Stimulated activated CD4-positive, alpha-beta T cell treated with anti-CD3 and anti-CD28 coated beads, Interleukin-12 subunit alpha, Interleukin-12 subunit beta, amount 100 ng/mL, for 4 hours (primary cell): ENCODE data around the gene CIC.

Experiments used
- DNase-seq: peaks from one replicate; pipeline ENCODE4 v3.0.0-alpha.2; 2020

CIC gene

DNA sequence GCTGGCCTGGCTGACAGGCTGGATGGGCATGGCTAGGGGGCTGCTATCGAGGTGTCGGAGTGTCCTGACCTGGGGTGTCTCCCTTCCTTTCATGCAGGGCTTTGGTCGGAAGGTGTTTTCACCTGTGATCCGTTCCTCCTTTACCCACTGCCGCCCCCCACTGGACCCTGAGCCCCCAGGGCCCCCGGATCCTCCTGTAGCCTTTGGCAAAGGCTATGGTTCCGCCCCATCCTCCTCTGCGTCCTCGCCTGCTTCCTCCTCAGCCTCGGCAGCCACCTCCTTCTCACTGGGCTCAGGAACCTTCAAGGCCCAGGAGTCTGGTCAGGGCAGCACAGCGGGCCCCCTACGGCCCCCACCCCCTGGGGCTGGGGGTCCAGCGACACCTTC, 21.1 kb downstream of the CIC start:
- DNase-seq = no peak

DNA sequence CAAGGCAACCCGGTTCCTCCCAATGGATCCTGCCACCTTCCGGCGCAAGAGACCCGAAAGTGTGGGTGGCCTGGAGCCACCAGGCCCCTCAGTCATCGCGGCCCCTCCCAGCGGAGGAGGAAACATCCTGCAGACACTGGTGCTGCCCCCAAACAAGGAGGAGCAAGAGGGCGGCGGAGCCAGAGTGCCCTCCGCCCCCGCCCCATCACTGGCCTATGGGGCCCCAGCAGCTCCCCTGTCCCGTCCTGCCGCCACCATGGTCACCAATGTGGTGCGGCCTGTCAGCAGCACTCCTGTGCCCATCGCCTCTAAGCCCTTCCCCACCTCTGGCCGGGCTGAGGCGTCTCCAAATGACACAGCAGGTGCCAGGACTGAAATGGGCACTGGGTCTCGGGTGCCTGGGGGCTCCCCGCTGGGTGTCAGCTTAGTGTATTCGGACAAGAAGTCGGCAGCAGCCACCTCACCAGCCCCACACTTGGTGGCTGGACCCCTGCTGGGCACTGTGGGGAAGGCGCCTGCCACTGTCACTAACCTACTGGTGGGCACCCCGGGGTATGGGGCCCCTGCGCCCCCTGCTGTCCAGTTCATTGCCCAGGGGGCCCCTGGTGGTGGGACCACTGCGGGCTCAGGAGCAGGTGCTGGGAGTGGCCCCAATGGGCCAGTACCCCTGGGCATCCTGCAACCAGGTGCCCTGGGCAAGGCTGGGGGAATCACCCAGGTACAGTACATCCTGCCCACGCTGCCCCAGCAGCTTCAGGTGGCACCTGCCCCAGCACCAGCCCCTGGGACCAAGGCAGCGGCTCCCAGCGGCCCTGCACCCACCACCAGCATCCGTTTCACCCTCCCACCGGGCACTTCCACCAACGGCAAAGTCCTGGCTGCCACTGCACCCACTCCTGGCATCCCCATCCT, 21.7 kb downstream of the CIC start:
- DNase-seq = peak; percentile 46

DNA sequence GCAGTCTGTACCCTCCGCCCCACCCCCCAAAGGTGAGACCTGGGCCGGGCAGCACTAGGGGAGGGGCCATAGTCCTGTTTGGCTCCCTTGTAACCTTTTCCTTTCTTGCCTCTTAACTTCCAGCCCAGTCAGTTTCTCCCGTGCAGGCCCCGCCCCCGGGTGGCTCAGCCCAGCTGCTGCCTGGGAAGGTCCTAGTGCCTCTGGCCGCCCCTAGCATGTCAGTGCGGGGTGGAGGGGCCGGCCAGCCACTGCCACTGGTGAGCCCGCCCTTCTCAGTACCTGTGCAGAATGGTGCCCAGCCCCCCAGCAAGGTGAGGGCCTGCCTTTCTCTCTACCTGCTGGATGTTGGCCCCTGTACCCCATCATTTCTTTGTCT, 22.4 kb downstream of the CIC start:
- DNase-seq = no peak

DNA sequence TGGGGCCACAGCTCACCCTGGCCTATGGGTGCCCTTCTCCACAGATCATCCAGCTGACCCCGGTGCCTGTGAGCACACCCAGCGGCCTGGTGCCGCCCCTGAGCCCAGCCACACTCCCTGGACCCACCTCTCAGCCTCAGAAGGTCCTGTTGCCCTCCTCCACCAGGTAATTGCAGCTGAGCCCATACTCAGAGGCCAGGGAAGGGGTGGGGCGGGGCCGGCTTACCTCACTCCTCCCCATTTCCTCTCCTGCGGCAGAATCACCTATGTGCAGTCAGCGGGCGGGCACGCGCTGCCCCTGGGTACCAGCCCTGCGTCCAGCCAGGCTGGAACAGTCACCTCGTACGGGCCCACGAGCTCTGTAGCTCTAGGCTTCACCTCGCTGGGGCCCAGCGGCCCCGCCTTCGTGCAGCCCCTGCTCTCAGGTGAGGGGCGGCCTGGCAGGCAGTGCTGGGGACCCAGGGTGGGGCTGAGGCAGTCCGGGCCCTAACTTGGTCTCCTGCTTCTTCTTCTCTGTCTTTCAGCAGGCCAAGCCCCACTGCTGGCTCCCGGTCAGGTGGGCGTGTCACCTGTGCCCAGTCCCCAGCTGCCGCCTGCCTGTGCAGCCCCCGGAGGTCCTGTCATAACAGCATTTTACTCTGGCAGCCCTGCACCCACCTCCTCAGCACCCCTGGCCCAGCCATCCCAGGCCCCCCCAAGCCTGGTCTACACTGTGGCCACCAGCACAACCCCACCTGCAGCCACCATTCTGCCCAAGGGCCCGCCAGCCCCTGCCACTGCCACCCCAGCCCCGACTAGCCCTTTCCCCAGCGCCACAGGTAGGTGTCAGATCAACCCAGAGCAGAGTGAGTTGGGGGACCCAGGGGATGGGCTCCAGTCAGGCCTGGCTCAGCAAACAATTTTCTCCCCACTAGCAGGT, 23.2 kb downstream of the CIC start:
- no peak for DNase-seq

DNA sequence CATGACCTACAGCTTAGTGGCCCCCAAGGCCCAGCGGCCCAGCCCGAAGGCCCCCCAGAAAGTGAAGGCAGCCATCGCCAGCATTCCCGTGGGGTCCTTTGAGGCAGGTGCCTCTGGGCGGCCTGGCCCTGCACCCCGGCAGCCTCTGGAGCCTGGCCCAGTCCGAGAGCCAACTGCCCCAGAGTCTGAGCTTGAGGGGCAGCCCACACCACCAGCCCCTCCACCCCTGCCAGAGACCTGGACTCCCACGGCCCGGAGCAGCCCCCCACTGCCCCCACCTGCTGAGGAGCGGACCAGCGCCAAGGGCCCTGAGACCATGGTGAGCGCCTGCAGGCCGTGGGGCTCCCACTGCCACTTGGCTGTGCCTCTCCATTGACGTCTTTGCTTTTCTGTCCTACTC, 23.9 kb downstream of the CIC start:
- DNase-seq = no peak

DNA sequence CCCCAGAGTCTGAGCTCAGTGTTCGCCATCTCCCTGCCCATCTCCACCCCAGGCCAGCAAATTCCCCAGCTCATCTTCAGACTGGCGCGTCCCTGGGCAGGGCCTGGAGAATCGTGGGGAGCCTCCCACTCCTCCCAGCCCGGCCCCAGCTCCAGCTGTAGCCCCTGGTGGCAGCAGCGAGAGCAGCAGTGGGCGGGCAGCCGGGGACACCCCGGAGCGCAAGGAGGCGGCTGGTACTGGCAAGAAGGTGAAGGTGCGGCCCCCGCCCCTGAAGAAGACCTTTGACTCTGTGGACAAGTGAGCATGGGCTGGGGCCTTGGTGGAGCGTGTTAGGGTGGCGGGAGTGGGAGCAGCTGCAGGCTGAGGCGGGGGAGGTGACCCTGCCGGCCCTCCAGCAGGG, 24.5 kb downstream of the CIC start:
- DNase-seq = no peak

DNA sequence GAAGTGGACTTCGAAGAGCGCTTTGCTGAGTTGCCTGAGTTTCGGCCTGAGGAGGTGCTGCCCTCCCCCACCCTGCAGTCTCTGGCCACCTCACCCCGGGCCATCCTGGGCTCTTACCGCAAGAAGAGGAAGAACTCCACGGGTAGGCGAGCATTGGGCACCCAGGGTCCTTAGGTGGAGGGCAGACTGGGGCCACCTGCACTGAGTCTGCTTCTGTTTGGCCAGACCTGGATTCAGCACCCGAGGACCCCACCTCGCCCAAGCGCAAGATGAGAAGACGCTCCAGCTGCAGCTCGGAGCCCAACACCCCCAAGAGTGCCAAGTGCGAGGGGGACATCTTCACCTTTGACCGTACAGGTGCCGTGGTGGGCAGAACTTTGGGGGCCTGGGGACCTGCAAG, 24.9 kb downstream of the CIC start:
- no peak for DNase-seq

DNA sequence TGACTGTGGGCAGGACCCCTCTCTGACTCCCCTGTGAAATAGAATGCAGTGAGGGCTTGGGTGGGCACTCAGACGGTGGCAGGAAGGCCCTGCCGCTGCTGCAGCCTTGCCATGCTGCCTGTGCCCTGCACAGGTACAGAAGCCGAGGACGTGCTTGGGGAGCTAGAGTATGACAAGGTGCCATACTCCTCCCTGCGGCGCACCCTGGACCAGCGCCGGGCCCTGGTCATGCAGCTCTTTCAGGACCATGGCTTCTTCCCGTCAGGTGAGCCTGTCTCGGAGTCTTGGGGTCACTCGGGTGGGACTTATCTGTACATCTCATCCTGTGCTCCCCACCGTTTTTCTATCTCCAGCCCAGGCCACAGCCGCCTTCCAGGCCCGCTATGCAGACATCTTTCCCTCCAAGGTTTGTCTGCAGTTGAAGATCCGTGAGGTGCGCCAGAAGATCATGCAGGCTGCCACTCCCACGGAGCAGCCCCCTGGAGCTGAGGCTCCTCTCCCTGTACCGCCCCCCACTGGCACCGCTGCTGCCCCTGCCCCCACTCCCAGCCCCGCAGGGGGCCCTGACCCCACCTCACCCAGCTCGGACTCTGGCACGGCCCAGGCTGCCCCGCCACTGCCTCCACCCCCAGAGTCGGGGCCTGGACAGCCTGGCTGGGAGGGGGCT, 25.6 kb downstream of the CIC start:
- no peak for DNase-seq

DNA sequence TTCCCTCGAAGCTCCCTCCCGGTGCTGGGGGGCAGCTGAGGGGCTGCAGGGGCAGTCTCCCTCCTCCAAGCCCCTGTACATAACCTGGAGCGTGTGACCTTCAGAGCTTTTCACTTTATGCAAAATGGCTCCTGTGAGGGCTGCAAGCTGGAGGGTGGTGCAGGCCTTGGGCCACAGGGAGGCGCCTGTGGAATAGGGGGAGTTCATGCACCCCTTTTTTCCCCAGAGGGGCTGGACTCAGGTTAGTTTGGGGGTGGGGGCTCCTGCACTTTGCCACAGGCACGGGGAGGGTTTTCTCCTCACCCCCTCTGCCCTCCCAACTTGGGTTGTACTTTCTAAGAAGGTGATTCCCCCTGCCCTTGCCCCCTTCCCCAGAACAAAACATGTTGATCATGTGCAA, 26.3 kb downstream of the CIC start:
- no peak for DNase-seq

DNA sequence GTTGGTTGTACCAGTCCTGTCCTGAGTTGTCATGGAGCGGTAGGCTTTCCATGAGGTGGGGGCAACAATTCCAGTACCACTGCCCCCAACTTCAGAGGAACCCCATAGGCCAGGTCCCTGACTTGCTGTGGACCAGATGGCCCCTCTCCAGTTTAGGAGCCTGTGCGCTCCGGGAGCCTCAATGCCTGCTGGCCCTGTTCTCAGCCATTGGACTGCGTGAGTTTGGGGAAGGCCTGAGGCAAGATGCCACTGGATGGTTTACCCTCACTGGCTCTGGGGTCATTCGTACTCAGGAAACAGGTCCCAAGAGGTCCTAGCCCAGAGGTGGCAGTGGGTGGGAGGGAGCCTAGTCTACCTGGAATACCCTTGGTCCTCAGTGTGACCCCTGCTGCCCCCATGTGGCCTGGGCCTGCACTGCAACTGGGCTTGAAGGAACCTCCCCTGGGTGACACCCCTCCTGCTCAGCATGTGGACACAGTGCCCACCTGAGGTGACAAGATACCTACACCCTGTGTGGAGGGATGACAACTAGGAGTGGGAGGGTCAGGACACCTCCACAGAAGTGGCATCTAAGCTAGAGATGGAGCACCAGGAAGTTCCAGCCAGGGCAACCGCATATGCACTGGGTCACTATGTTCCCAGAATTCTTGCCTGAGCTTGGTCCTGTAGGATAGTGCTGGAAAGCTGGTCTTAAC, 26.9 kb downstream of the CIC start:
- DNase-seq = peak; percentile 91

DNA sequence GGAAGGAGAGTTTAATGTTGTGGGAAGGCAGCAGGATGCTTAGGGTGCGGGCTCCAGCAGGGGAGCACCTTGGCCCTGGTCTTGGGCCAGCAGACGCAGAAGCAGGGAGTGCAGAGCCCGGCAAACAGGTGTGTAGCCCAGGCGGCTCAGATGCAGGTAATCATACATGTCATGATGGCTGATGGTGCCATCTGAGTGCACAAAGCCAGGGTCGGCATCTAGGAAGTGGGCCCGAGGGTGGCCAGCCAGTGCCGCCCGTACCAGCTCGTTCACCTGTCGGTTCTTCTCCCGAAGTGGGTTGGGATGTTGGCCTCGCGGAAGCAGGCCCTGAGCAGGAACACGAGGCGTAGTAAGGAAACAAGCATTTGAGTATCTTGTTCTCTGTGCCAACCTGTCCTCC, 28.0 kb downstream of the CIC start:
- no peak for DNase-seq

DNA sequence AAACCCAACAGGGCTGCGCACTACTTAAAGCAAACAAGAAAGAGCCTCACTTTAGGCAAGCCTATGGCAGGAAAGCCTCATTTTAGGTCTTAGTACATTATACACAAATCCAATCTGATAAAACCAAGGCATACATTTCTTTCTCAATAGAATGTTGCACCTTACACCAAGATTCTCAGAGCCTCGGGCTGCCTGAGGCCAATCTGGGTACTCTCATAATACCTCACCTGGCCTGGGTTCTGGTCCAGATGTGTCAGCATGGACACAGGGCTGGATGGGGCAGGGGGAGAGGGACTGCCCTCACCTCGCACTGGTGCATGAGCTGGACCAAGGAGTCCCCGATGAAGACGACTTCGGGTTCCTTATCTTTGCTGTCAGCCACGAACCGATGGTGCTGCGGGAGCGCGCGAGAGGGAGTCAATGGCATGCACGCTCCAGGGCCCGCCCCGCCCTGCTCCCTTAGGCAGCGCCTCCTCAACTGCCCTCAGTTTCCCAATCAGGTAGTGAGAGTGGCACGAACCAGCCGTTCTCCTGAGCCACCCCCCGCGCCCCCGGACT, 32.7 kb downstream of the CIC start, which contains the start of gene PRR19:
Gene PRR19, plus strand, starts transcription at position 487 of the 558 bp plus-strand sequence. CDS start 7,453 bp downstream, outside the sequence.
- DNase-seq = no peak

DNA sequence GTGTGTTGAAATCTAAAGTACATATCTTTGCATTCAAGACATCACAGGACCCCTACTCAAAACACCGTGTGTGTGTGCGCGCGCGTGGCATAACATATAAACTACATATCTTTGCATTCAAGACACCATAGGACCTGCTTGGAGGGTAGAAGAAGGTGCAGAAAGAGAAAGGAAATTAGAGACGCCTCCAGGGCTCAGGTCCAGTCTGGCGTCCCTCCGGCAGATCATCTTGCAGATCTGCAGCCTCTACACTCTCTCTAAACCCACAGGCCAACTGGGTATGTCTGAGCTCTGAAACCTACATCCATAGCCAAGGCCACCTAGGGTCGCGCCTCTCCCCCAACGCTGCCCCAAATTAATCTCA, 34.0 kb downstream of the CIC start:
- DNase-seq = no peak

DNA sequence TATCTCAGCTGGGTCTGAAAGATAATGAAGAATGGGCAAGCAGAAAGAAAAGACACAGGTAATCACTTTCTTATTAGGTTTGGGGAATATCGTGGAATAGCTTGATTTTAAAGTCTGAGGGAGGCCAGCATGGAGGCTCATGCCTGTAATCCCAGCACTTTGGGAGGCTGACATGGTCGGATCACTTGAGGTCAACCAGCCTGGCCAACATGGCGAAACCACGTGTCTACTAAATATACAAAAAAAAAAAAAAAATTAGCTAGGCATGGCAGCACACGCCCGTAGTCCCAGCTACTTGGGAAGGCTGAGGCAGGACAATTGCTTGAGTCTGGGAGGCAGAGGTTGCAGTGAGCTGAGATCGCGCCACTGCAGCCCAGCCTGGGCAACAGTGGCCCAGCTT, 34.8 kb downstream of the CIC start:
- DNase-seq = no peak

DNA sequence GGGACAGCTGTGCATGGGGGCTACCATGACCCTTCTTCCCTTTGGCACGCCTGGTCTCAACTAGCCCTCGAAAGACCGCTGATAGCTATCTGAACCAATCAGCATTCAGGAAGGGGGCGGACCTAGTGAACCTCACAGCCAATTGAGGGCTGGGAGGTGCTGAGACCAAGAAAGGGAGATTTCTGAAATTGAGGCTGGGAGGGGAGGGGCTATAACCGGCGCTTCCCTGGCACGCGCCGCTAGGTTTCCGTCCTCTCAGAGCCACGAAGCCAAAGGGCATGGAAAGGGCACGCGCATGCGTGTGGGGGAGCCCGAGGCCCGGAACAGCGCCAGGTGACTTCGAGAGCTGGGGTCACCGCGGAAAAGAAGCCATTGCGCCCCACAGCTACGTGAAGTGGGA, 37.6 kb downstream of the CIC start:
- no peak for DNase-seq

DNA sequence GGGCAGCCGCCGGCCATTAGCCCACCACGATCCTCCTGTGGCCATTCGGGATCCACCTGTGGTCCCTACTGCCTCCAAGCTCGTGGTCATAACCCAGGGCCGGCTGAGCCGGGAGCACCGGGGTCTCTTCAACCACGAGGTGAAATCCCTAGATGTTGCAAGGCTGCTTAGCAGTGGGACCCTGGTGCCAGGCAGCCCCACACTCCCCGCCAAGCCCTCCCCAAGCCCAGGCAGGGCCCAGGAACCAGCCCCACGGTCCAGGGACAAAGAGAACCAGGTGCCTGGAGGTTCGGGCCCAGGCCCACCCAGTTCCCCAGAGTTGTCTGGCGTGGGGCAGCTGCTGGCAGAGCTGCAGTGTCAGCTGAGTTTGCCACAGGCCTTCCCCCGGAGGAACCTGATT, 40.6 kb downstream of the CIC start:
- no peak for DNase-seq

DNA sequence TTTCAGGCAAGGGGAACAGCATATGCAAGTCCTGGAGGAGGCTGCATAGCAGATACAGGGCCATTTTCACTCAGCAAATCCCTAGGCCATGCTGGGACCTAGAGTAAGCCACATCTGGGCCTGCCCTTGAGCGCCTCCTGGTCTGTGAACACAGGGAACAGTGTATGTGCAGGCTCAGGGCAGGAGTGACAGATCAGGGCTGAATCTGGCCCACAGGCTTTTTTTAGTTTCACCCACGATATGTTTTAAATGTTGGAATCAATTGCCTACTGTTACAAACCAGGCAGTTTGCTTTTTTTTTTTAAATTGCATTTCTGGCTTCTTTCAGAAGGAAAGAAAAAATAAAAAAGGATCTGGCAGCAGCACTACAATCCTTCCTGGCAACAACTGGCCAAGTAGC, 42.6 kb downstream of the CIC start:
- no peak for DNase-seq

DNA sequence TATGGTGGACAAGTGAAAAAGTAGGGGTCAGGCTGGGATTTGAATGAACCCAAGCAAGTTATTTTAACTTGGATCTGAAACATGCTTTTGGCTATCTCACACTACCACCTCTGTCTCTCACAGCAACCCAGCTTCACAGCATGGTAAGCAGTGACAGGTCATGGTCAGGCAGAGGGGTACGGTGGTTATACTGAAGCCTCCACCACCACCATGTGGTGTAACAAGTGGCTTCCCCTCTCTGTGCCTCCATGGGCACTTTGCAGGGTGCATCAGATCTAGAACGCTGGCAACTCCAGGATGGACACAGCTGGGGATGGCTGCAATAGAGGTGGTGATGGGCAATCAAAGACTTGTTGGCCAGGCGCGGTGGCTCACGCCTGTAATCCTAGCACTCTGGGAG, 43.3 kb downstream of the CIC start:
- DNase-seq = no peak

DNA sequence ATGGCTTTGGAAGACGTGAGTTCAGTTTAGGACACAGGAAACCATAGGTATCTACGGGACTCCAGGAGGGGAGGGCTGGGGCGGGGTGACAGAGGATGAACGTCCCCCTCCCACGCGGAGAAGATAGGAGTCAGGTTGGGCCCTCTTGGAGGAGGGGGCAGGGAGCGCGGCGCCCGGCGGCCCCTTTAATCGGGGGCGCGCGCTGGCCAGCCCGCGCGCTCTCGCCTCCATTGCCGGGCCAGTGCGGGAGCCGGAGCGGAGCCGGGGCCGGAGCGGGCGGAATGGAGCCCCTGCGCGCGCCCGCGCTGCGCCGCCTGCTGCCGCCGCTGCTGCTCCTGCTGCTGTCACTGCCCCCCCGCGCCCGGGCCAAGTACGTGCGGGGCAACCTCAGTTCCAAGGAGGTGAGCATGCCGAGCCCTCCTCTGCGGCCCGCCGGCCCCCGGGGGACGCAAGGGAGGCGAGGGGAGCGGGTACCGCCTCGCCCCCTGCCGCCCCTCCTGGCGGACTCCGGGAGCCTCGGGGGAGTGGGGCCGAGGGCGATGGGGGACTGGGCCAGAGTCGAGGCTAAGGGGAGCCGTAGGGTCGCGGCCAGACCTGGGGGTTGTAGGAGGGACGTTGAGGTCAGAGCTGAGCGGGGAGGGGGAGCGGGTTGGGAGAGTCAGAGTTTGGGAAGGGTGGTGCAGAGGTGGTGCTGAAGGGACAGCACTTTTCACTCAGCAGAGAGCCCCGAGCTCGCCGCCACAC, 44.2 kb downstream of the CIC start, which contains the start of gene TMEM145:
Gene TMEM145, plus strand, starts transcription at position 214 of the 744 bp plus-strand sequence. Its CDS starts 68 bp downstream, at position 282.
- DNase-seq = no peak

DNA sequence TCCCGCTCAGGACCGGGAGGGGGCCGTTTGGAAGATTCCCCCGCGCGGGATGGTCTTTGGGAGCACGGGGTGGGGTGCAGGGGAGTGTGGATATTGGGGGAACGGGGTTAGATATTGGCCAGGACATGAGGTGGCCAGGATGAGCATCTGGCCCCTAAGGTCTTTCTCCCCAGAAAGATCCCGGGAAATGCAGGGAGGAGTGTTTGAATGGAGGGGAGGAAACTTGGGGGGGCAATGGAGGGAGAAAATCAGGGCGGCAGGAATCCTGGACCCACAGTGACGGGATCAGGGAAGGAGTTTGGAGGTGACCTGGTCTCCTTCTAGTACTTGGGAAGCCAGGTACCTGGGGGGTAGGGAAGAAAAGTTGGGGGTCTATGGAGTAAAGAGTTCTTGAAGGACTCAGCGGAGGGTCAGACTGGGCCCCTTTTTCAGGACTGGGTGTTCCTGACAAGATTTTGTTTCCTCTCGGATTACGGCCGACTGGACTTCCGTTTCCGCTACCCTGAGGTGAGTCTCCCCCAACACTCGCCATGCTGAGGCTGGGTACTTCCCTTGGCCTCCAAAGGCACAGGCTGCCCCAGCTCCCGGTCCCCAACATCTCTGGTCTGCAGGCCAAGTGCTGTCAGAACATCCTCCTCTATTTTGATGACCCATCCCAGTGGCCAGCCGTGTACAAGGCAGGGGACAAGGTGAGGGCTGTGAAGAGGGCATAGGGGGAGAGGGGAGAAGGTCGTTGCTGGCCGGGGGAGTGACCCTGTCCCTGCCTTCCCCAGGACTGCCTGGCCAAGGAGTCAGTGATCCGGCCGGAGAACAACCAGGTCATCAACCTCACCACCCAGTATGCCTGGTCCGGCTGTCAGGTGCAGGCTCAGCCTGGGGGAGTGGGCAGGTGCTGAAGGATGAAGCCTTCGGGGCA, 45.0 kb downstream of the CIC start:
- no peak for DNase-seq
